Measurements from ENCODE around the gene PITX1.
A peak's percentile ranks its signal among the peaks of the same experiment; 100 is the strongest.

PITX1 gene

DNA sequence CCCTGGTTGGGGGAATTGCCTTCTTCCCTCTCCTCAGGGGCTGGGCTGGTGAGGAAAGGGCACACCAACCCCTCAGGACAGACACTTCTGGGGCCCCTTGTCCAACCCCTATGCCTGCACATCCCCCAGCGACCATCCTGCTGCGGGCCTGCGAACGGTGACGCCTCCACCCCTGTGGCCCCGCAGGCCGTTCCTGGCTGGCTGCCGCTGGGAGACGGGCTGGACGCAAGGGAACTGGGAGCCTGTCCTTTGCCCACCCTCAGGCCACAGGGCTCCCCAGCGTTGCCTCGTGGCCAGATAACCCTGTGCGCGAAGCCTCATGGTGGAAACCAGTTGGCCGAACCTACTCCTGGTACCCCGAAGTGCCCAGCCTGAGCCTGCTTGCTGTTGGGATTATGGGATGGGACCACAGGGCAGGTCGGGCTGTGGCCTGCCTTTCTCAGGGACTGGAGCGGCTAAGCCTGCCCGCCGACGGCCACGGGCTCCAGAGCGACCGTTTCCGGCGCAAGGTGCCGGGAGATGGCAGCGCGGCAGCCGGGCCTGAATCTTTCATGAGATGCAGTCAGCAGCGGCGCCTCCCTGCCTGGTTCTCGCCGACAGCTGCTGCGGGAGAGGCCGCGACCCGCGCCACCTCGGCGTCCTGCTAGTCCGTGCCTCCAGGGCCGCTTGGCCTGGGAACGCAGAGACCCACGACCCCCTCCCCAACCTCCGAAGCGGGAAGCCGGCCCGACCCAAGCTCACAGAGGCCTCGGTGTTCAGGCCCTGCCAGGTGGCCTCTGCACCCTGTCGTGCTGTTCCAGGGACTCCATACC, 6.5 kb upstream of the PITX1 start:
- no peak for DNase-seq

GRCh38 chr5:135040034-135040332, 6.0 kb upstream of the PITX1 start:
- no peak for DNase-seq

DNA sequence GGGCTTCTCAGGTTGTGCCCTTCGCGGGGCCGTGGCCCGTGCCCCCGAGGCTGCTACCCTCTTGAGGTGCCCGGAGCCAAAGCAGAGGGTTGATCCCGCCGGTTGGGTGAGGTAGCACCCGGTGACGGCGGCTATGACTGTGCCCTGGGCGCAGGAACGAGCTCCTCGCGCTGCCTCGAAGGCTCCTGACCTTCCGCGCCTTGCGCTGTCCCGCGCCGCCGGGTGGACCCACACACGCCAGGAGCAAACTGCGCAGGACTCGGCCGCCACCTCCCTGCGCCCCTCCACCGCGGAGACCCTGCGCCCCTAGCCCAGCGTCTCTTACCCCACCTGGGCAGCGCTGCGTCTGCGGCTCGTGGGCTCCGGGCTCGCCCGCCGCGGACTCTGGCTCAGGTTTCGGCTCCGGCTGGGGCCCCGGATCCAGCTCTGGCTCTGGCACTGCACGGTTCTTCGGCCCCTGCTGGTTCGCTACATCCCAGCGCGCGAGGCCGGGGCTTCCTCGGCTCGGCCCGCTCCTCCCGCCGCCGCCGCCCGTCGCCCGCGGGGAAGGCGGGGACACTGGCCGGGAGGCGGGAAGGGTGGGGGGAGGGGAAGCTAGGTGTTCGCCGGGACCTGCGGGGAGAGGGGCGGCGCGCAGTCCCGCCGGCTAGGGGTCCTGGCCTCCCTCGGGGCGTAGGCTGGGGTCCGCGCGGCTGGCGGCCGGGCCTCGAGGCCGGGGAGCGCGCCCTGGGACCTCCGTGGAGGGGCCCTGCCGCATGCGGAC, 5.4 kb upstream of the PITX1 start:
- no peak for DNase-seq

GRCh38 chr5:135038813-135039270, 4.8 kb upstream of the PITX1 start:
- DNase-seq = no peak

DNA sequence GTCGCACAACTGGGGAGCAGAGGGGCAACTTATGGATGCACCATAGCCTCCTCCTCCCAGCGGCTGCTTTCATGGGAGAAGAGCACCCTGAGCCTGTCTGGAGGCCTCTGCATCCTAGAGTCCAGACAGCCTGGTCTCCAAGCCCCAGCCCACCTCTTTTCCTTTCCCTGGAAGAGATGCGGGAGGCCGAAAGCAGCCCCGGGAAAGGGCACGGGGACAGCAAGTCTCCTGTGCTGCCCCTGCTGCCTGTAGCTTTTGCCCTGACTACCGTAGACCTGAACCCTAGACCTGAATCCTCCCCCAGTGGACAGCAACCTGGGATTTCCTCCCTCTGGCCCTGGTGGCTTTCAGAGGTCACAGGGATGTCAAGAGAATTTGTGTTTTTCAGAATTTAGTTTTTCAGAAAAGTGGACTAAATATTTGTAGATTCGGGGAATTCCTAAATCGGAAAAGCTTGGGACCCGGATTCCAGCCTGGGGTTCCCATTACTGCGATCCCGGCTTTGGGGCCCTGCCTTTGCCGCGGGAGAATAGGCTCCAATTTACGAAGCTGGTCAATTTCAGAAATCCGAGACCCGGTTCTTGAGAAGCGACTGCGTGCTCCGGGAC, 4.3 kb upstream of the PITX1 start:
- no peak for DNase-seq

DNA sequence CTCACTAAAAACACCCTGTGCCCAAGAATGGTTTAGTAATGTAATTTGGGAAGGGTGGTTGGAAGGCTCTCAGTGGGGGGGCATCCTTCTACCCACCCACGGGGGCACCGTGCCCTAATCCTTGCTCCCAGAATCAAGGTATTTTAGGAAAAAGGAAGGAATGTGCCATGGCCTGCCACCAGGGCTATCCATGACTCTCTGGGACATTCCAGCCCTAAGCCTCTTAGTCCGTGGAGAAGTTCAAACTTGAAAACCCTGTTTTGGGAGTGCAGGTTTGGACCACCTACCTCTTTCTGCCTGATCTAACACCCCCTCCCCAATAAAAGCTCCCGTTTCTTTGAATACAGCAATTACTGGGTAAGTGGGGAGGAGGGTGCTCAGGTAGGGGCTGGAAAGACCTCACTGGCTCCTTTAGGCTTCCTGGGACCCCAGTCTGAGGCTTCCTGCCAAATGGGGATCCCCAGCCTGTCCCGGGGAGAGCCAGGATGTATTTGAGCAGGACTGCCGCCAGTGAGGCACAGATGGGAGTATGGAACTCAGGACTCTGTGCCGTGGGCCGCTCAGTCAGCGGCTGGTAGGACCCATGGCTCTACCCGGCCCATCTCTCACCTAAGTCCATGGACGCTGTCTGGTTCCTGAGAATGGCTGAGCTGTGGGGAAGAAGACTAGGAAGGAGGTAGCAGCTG, 3.6 kb upstream of the PITX1 start:
- no peak for DNase-seq

- no peak for DNase-seq
Observed at GRCh38 chr5:135036405-135036804, 2.4 kb upstream of the PITX1 start.

DNA sequence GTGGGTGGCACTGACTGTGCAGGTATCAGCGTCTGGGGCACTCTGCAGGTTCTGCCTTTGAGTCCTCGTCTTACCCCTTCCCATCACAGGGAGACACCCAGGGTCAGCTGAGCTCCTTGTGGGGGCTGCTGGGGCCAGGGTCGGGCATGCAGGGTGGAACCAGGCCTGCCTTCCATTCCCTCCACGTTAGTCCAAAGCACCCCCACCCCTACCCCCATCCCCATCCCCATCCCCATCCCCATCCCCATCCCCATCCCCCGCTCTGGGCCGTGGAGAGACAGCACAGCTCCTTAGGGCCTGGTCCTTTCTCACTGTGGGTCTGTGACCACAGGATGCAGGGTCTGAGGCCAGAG, 1.6 kb upstream of the PITX1 start:
- DNase-seq = no peak

GRCh38 chr5:135034963-135035677, 1.1 kb upstream of the PITX1 start:
- DNase-seq = no peak

DNA sequence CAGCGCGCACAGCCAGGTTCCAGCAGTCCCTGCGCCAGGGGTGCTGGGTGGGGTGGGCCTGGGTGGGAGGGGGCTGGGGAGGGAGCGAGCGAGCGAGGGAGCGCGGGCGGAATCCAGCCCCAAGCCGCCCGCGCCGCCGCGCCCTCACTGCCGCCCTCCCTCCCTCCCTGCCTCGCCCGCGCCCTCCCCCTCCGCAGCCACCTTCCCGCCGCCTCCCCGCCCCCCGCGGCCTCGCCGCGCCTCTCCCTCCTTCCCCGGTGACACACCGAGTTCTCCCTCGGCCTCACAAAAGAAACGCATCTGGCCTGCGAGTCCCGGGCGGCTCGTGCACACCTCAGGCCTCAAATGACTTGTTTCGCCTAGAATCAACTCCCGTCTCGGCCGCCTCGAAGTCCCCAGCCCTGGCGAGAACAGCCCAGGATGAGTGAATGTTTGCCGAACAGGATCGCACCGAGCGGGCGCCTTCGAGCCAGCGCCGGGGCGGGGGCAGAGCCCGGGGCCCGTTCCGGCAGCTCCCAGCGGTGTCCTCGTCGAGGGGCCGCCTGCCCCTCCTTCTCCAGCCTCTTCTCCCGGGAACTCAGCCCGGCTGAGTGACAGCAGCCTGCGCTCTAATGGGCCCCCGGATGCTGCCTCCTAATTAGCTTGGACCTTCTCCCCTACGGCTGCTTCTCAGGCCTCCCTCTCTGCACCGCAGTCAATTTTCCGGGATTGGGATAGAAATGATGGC, 371 bp upstream of the PITX1 start:
- peak; percentile 3 for DNase-seq

DNA sequence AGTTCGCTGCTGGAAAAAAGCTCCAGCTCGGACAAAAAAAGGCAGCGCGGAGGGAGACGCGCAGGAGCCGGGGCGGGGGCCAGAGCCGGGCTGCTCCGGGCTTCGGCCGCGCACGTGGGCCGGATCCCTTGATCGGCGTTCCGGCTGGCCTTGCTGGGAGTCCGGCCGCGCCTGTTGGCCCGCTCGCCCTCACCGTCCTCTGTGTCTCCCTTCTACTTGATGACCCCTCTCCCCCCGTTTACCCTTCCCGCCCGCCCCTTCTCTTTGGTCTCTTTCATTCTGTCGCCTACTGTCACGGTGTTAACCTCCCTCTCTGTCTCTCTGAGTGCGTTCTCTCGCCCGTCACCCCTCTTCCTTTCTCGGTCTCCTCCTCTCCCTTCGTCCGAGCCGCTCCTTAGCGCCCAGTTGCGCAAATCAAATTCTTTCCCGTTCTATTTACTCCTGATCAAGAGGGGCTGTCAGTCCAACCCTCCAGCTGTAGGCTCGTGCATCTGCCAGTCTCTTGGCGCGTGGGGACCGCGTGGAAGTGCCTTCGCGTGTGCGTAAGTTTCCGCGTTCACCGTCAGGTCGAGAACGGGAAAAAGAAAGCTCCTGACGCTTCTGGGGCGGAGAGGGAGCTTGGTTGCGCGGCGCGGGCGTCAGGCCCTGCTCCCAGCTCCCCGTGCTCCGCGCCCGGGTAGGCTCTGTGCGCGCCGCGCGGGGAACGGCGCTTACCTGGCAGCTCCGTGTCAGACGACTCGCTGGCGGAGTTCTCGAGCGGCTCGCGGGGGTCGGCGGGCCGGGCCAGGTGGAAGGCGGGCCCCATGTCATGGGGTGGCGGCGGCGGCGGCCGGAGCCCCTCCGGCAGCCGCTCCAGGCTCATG, 798 bp downstream of the PITX1 start:
- DNase-seq = no peak

DNA sequence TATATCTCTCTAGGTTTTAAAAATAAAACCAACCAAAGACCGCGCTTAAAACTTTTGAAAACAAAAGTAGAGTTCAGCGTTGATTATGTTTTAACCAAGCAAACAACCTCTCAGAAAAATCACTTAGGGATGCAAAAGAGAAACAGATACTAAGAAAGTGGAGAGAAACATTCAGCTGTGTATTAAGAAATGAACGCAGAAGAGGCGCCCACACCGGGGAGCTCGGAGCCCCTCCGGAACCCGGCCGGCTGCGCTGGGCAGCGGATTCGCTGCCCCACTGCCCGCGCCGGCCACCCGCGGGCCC, 1.4 kb downstream of the PITX1 start:
- no peak for DNase-seq

DNA sequence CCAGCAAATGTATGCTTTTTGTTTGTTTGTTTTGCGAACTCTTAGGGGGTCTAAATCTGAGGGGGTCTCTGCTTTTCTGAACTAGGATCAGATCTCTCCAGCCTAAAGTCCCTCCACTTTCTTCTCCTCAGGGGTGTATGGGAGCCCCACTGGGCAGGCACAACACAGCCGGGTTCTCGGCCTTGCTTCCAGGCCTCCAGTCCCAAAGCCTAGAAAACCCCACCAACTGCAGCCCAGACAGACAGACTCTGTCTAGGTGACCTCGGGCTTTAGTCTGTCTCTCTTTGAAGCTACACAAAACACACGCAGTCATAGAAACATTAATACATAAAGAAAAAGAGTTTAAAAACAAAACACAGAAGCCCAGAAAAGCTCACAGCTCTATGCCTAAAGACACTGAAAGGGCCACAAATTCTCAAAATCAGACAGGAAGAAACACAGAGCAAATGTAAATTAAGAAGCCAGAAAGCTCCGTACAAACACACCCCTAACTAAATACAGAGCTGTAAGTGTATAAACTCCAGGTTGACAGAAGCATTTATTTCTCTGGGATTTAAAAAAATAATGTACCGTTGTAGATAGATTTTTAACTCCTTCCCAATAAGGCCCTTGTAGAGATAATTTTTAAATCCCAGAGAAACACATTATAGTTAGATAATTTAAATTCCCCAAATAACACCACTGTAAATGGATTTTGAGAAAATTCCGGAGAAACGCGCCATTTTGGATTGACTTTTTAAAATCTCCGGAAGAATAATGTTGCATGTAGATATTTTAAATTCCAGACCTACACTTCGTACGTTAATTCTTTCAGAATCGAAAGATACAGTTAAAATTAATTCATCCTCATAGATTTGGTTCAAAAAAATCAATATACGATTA, 2.0 kb downstream of the PITX1 start:
- DNase-seq = no peak

- DNase-seq = no peak
Observed at GRCh38 chr5:135030956-135031812, 2.8 kb downstream of the PITX1 start.

GRCh38 chr5:135030123-135030955, 3.7 kb downstream of the PITX1 start:
- DNase-seq = no peak

GRCh38 chr5:135029477-135030122, 4.4 kb downstream of the PITX1 start:
- no peak for DNase-seq

- no peak for DNase-seq
Observed at GRCh38 chr5:135028791-135029476, 5.1 kb downstream of the PITX1 start.
